AG09319 (cell line): ENCODE data around the gene MBOAT1.

Experiments used
- DNase-seq: peaks from one replicate; pipeline ENCODE4 v3.0.0-alpha.2; 2010; ENCODE audit warnings: low read depth; ENCODE audit errors: extremely low read depth
- CTCF ChIP-seq: IDR thresholded peaks from 2 replicates; pipeline ENCODE4 v1.5.1; 2011; ENCODE audit warnings: low read depth, mild to moderate bottlenecking, inconsistent platforms, low read length, moderate library complexity

The MBOAT1 gene

DNA sequence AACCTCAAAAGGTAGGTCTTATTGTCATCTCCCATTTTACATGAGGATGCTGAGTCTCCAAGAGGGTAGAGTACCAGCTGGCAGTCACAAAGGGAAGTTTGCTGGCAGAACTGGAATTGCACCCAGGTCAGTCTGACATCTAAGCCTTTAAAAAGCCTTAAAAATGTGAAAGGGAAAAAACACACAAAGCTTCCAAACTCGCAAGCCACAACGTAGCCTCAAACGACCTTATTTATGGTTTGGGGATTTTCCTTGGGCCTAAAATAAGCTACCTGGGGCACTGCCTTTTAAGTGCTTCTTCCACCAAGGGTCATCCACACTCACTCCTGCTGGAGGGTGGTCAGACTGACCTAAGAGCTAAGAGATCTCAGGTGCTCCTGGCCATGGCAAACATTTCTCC, 2.1 kb downstream of the MBOAT1 start:
- no peak for DNase-seq
- TF ChIP-seq CTCF = no peak

GRCh38 chr6:20208687-20209378, 3.4 kb downstream of the MBOAT1 start:
- TF ChIP-seq CTCF = no peak
- no peak for DNase-seq

DNA sequence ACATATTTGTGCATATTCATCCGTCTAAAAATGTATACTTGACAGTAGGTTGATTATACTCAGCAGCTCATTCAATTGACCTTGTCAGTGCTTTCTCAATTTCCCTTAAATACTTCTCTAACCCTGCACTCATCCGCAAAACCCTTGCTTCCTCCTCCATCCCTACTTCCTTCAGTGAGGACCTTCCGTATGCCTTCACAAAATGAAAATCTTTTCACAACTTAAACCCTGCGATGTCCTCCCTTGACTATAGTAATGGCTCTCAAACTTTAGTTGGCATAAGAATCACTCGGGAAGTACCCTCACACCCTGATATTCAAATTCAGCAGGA, 5.2 kb downstream of the MBOAT1 start:
- DNase-seq = no peak
- no peak for TF ChIP-seq CTCF

GRCh38 chr6:20205722-20206161, 6.5 kb downstream of the MBOAT1 start:
- TF ChIP-seq CTCF = no peak
- DNase-seq = no peak

GRCh38 chr6:20204512-20204894, 7.8 kb downstream of the MBOAT1 start:
- no peak for DNase-seq
- no peak for TF ChIP-seq CTCF

DNA sequence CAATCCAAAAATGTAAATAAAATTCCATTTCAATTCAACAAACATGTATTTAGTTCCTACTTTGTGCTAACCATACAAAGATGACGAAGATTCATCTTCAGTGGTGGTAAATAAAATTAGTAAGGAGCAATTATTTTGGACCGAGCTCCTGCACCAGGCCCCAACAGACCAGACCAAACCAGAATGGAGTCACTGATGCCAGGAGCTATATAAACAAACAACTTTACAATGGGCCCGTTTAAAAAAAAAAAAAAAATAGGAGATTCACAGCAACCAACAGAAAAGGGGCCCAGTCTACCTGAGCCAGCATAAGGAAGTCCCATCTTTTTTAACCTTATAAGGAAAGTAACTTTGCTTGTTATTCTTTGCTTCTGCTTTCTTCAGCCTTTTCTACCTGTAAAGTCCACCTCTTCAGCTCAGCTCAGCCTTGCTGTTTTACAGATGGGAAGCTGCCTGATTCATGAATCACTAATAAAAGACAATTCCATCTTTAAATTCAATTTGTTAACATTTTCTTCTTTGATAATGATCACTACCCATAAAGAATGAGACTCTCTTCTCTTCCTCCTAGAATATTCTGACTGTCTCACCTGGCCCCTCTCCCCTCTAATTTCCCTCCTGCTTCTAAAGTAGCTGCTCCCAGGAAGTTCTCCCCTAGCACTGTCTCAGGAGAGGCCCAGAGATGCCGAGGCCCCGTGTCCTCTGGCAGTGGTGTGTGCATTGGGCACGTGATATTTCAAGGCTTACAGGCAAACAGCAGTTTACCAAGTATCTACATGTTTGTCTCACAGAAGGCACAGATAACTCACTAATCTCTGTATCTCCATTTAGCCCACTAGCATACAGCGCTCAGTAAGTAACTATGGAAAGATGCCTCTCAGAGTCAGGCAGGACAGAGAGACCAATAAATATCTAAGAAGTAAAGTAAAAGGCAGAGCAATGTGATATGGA, 8.4 kb downstream of the MBOAT1 start:
- no peak for DNase-seq
- no peak for TF ChIP-seq CTCF

DNA sequence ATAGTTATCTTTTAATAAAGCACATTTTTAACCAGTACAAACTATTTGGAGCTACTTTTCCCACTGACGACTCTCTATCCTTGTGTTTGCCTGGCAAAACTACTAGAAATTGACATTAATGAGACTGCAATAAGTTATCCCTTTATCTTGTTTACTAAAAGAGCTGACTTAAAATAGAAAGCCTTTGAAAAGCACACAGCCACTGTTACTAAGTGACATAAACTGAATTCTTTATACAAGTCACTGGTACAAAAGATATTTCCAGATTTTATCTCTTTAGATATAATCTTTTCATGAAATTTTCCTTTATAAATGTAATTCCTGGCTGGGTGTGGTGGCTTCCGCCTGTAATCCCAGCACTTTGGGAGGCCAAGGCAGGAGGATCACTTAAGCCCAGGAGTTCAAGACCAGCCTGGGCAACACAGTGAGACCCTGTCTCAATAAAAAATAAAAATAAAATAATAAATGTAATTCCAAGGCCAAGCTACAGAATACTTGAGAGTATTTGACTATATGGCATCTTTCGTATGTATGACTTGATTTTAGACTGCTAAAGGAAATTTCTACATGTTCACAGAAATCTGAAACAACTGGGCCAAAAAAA, 9.5 kb downstream of the MBOAT1 start:
- TF ChIP-seq CTCF = no peak

More for the DNA sequence above, 9.5 kb downstream of the MBOAT1 start:
- DNase-seq = no peak
